Measurements from ENCODE around the gene CALY.

Gene CALY

GRCh38 chr10:133351408-133352318, 15.0 kb upstream of the CALY start:
- no peak for DNase-seq (ENCODE audit: low read depth in 4 of 4, low spot score in 1 of 4)

GRCh38 chr10:133350950-133351329, 14.2 kb upstream of the CALY start:
- no peak for DNase-seq (ENCODE audit: low read depth in 4 of 4, low spot score in 1 of 4)

GRCh38 chr10:133350283-133350949, 13.7 kb upstream of the CALY start:
- DNase-seq (ENCODE audit: low read depth in 4 of 4, low spot score in 1 of 4), result no peak

- no peak for DNase-seq (ENCODE audit: low read depth in 4 of 4, low spot score in 1 of 4)
Observed at GRCh38 chr10:133349577-133350011, 12.9 kb upstream of the CALY start.

GRCh38 chr10:133349160-133349568, 12.5 kb upstream of the CALY start:
- no peak for DNase-seq (ENCODE audit: low read depth in 4 of 4, low spot score in 1 of 4)

GRCh38 chr10:133347710-133348517, 11.2 kb upstream of the CALY start:
- DNase-seq (ENCODE audit: low read depth in 4 of 4, low spot score in 1 of 4), result no peak

GRCh38 chr10:133346413-133346812, 9.7 kb upstream of the CALY start:
- no peak for DNase-seq (ENCODE audit: low read depth in 4 of 4, low spot score in 1 of 4)

GRCh38 chr10:133344236-133344635, 7.5 kb upstream of the CALY start:
- no peak for DNase-seq (ENCODE audit: low read depth in 4 of 4, low spot score in 1 of 4)

- no peak for DNase-seq (ENCODE audit: low read depth in 4 of 4, low spot score in 1 of 4)
Observed at GRCh38 chr10:133343558-133343957, 6.9 kb upstream of the CALY start.

- DNase-seq (ENCODE audit: low read depth in 4 of 4, low spot score in 1 of 4), result no peak
Observed at GRCh38 chr10:133342942-133343341, 6.2 kb upstream of the CALY start.

GRCh38 chr10:133341983-133342382, 5.3 kb upstream of the CALY start:
- no peak for DNase-seq (ENCODE audit: low read depth in 4 of 4, low spot score in 1 of 4)

- no peak for DNase-seq (ENCODE audit: low read depth in 4 of 4, low spot score in 1 of 4)
Observed at GRCh38 chr10:133339708-133340380, 3.1 kb upstream of the CALY start.

GRCh38 chr10:133338080-133339071, 1.7 kb upstream of the CALY start:
- DNase-seq (ENCODE audit: low read depth in 4 of 4, low spot score in 1 of 4), result no peak

GRCh38 chr10:133337370-133337725, 652 bp upstream of the CALY start:
- no peak for DNase-seq (ENCODE audit: low read depth in 4 of 4, low spot score in 1 of 4)

- DNase-seq (ENCODE audit: low read depth in 4 of 4, low spot score in 1 of 4), result no peak
Observed at GRCh38 chr10:133336118-133336576, 549 bp downstream of the CALY start.

GRCh38 chr10:133335246-133336117, 1.2 kb downstream of the CALY start:
- peak; percentile 48 to 59 (median 56) for DNase-seq (ENCODE audit: low read depth in 4 of 4, low spot score in 1 of 4)

- DNase-seq (ENCODE audit: low read depth in 4 of 4, low spot score in 1 of 4), result no peak
Observed at GRCh38 chr10:133334503-133335245, 2.0 kb downstream of the CALY start.

All from stimulated activated CD4-positive, alpha-beta T cell treated with anti-CD3 and anti-CD28 coated beads, Interleukin-1b, Interleukin-23, amount 100 ng/mL, for 24 hours (primary cell).